Fibroblast of pulmonary artery (primary cell): ENCODE data around the gene MYH9.
A peak's percentile ranks its signal among the peaks of the same experiment; 100 is the strongest.

ENCODE experiments used
- DNase-seq: peaks from one replicate; pipeline ENCODE4 v3.0.0-alpha.2; 2010; ENCODE audit warnings: low read depth
- H3K4me3 ChIP-seq: replicated peaks from 2 replicates; pipeline ENCODE4 v1.5.1; 2011; ENCODE audit warnings: low read depth, mild to moderate bottlenecking, control low read depth, low read length, moderate library complexity
- CTCF ChIP-seq: IDR thresholded peaks from 2 replicates; pipeline ENCODE4 v1.5.1; 2011; ENCODE audit warnings: mild to moderate bottlenecking, control low read depth, low read length, inconsistent platforms; ENCODE audit errors: missing control alignments

Gene MYH9

GRCh38 chr22:36356708-36357624, 30.8 kb downstream of the MYH9 start:
- H3K4me3 ChIP-seq = no peak overlapping the region
- TF ChIP-seq CTCF = no peak
- DNase-seq = no peak

GRCh38 chr22:36355894-36356293, 31.9 kb downstream of the MYH9 start:
- no peak for TF ChIP-seq CTCF
- DNase-seq = no peak
- no peak overlapping the region for H3K4me3 ChIP-seq

GRCh38 chr22:36355362-36355761, 32.4 kb downstream of the MYH9 start:
- no peak for DNase-seq
- peak overlapping the region; percentile 6 for H3K4me3 ChIP-seq
- TF ChIP-seq CTCF = no peak

GRCh38 chr22:36352803-36353507, 34.8 kb downstream of the MYH9 start:
- no peak for TF ChIP-seq CTCF
- H3K4me3 ChIP-seq = no peak overlapping the region
- no peak for DNase-seq

GRCh38 chr22:36351921-36352802, 35.6 kb downstream of the MYH9 start:
- H3K4me3 ChIP-seq = no peak overlapping the region
- no peak for TF ChIP-seq CTCF
- no peak for DNase-seq

GRCh38 chr22:36350751-36351594, 36.8 kb downstream of the MYH9 start:
- DNase-seq = no peak
- peak; percentile 17 for TF ChIP-seq CTCF

More at GRCh38 chr22:36350751-36351594, 36.8 kb downstream of the MYH9 start:
- no peak overlapping the region for H3K4me3 ChIP-seq
